Body of pancreas (tissue), 4 donors: Measurements from ENCODE around the gene CRP.

Source experiments
- CTCF ChIP-seq, 7 experiments: fragments of 450-650 bp in 4 of 7; fragments of 200-600 bp in 3 of 7; sonication (generic) in 3 of 7; IDR thresholded peaks; one replicate each; pipeline ENCODE4 v1.5.1; 2016 to 2019; ENCODE audit warnings: antibody characterized with exemption in 7 of 7
- POLR2A ChIP-seq, 3 donors: fragments of 450-650 bp; IDR thresholded peaks; one replicate each; pipeline ENCODE4 v1.6.1; 2016; ENCODE audit warnings: antibody characterized with exemption in 3 of 3, mild to moderate bottlenecking in 2 of 3

DNA sequence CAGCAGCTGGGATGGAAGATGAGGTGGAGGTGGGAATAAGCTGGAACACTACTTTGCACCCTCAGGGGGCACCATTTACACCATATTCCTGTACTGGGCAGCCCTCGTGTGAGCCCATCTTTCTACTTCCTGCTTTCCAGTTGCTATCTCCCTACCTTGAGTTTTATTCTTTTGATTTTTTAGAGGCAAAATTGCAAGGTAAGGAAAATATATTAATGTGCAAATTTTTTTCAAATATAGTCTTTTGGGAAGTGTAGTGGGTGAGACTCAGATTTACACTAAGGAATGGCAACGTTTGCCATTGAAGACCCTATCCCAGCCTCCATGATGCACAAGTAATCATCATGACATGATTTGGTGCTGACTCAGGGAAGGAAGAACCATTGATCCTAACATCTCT lies 35.2 kb upstream of the CRP start:
- TF ChIP-seq CTCF (IDR thresholded peaks at IDR 0.05) = no peak
- no peak for TF ChIP-seq POLR2A (IDR thresholded peaks at IDR 0.05)
